Tibial artery (tissue), 4 donors: ENCODE results near the gene ASB10.

Source experiments
- DNase-seq, 2 donors: peaks; one replicate each; pipeline ENCODE4 v3.0.0-alpha.2; 2019
- H3K27ac ChIP-seq, 2 donors: fragments of 200-600 bp; sonication (generic) in 1 of 2; 1 replicate in 1 of 2; 2 replicates in 1 of 2; pipeline ENCODE4 v1.5.1; 2018 to 2019; ENCODE audit warnings: mild to moderate bottlenecking in 1 of 2
- H3K27me3 ChIP-seq, 2 donors: fragments of 200-600 bp; sonication (generic) in 1 of 2; one replicate each; pipeline versions ENCODE4 v1.5.1 to v1.6.0; 2016 to 2019
- H3K36me3 ChIP-seq, 3 donors: fragments of 200-600 bp; sonication (generic) in 2 of 3; one replicate each; pipeline ENCODE4 v1.5.1; 2016 to 2019; ENCODE audit warnings: mild to moderate bottlenecking in 2 of 3
- H3K4me1 ChIP-seq, 4 donors: fragments of 200-600 bp; sonication (generic) in 2 of 4; 1 replicate in 3 of 4; 2 replicates in 1 of 4; pipeline ENCODE4 v1.5.1; 2016 to 2019
- H3K4me3 ChIP-seq, 2 donors: fragments of 200-600 bp; sonication (generic) in 1 of 2; 1 replicate in 1 of 2; 2 replicates in 1 of 2; pipeline ENCODE4 v1.5.1; 2018 to 2019; ENCODE audit warnings: mild to moderate bottlenecking in 2 of 2
- H3K9me3 ChIP-seq, 3 donors: fragments of 200-600 bp; sonication (generic) in 1 of 3; one replicate each; pipeline ENCODE4 v1.5.1; 2016 to 2019
- CTCF ChIP-seq, 2 experiments: fragments of 200-600 bp in 1 of 2; fragments of 450-650 bp in 1 of 2; IDR thresholded peaks; one replicate each; pipeline ENCODE4 v1.5.1; 2017 to 2019; ENCODE audit warnings: antibody characterized with exemption in 2 of 2, mild to moderate bottlenecking in 1 of 2, moderate library complexity in 1 of 2
- intact Hi-C: fragments of 100-400 bp; cut with DNase I; formaldehyde crosslinking; loops from one replicate; pipeline ENCODE4 v1.15.0; 2023; ENCODE audit warnings: low total_unique reads

ASB10 gene

GRCh38 chr7:151207804-151208203 lies 20.8 kb upstream of the ASB10 start:
- H3K4me3 ChIP-seq: no peak overlapping the region
- peaks cover 7 to 12% (median 9%) of the 10 kb centered on the region in 3 donors for H3K36me3 ChIP-seq
- H3K9me3 ChIP-seq: no peaks in the 10 kb centered on the region
- H3K27me3 ChIP-seq: peaks cover 0 to 28% of the 10 kb centered on the region in 2 donors
- no peak for DNase-seq
- no peaks in the 10 kb centered on the region for H3K4me1 ChIP-seq
- no peak overlapping the region for H3K27ac ChIP-seq
- no peak for TF ChIP-seq CTCF (IDR thresholded peaks at IDR 0.05)
- intact Hi-C loops: no loop called here

GRCh38 chr7:151207315-151207714 lies 20.3 kb upstream of the ASB10 start:
- TF ChIP-seq CTCF (IDR thresholded peaks at IDR 0.05): no peak
- no peaks in the 10 kb centered on the region for H3K9me3 ChIP-seq
- H3K27me3 ChIP-seq: peaks cover 0 to 28% of the 10 kb centered on the region in 2 donors
- H3K4me1 ChIP-seq: no peaks in the 10 kb centered on the region
- H3K36me3 ChIP-seq: peaks cover 3 to 7% (median 5%) of the 10 kb centered on the region in 3 donors
- H3K27ac ChIP-seq: no peak overlapping the region
- H3K4me3 ChIP-seq: no peak overlapping the region
- DNase-seq: no peak
- intact Hi-C loops: no loop called here

GRCh38 chr7:151206914-151207313 lies 19.9 kb upstream of the ASB10 start:
- DNase-seq: no peak
- peaks cover 0 to 28% of the 10 kb centered on the region in 2 donors for H3K27me3 ChIP-seq
- H3K4me1 ChIP-seq: no peaks in the 10 kb centered on the region
- intact Hi-C loops: no loop called here
- no peak for TF ChIP-seq CTCF (IDR thresholded peaks at IDR 0.05)
- peaks cover 0 to 5% (median 4%) of the 10 kb centered on the region in 3 donors for H3K36me3 ChIP-seq
- H3K27ac ChIP-seq: no peak overlapping the region
- H3K9me3 ChIP-seq: no peaks in the 10 kb centered on the region
- H3K4me3 ChIP-seq: no peak overlapping the region

- no peaks in the 10 kb centered on the region for H3K4me1 ChIP-seq
- no peaks in the 10 kb centered on the region for H3K9me3 ChIP-seq
- no peak overlapping the region for H3K27ac ChIP-seq
- DNase-seq: no peak
- peaks cover 0 to 28% of the 10 kb centered on the region in 2 donors for H3K27me3 ChIP-seq
- H3K36me3 ChIP-seq: peaks cover 0 to 2% (median 0%) of the 10 kb centered on the region in 3 donors
- intact Hi-C loops: no loop called here
- H3K4me3 ChIP-seq: no peak overlapping the region
- no peak for TF ChIP-seq CTCF (IDR thresholded peaks at IDR 0.05)
Observed at GRCh38 chr7:151205730-151206129, 18.7 kb upstream of the ASB10 start.

GRCh38 chr7:151204383-151205032 lies 17.5 kb upstream of the ASB10 start:
- no peak for TF ChIP-seq CTCF (IDR thresholded peaks at IDR 0.05)
- Histone ChIP-seq H3K4me1 (no peaks in the 10 kb centered on the region), H3K4me3 (no peak overlapping the region), H3K36me3 (no peaks in the 10 kb centered on the region), H3K9me3 (no peaks in the 10 kb centered on the region), H3K27ac (no peak overlapping the region), H3K27me3 (peaks cover 0 to 41% of the 10 kb centered on the region in 2 donors)
- no peak for DNase-seq
- intact Hi-C loops: no loop called here
